Progenitor cell of endocrine pancreas (in vitro differentiated cells): ENCODE results near the gene ACACB. TPM values are rescaled to one million over a fixed set of nuclear protein-coding genes. Genes with fewer than 3 reads are reported as not detected.

Source experiments
- DNase-seq: peaks from one replicate; pipeline ENCODE4 v3.0.0; 2021; ENCODE audit warnings: low spot score; ENCODE audit not compliant: unreplicated experiment
- H3K27ac Mint-ChIP-seq: 2 replicates; pipeline ENCODE4 v1.8.0; 2021; ENCODE audit warnings: mild to moderate bottlenecking, moderate library complexity, mixed read lengths
- H3K27me3 Mint-ChIP-seq: 2 replicates; pipeline ENCODE4 v1.8.0; 2021; ENCODE audit warnings: mixed read lengths
- H3K36me3 Mint-ChIP-seq: 2 replicates; pipeline ENCODE4 v1.8.0; 2022; ENCODE audit warnings: mixed read lengths; ENCODE audit not compliant: insufficient read depth
- H3K4me1 Mint-ChIP-seq: 2 replicates; pipeline ENCODE4 v1.8.0; 2021; ENCODE audit warnings: low read depth, mixed read lengths
- H3K4me3 Mint-ChIP-seq: 2 replicates; pipeline ENCODE4 v1.8.0; 2021; ENCODE audit warnings: low read depth, mild to moderate bottlenecking, moderate library complexity, mixed read lengths
- H3K9me3 Mint-ChIP-seq: 2 replicates; pipeline ENCODE4 v1.8.0; 2021; ENCODE audit warnings: low read depth, mixed read lengths
- total RNA-seq: library from RNA; stranded (reverse); gene quantifications from 2 replicates; pipeline ENCODE4 v1.2.1, GENCODE V29; 2021
- TF ChIP-seq, protein P1 (sequence below): fragments of 200-600 bp; sonication (generic); IDR thresholded peaks from one replicate; pipeline ENCODE4 v1.5.0; 2021; ENCODE audit warnings: antibody characterized with exemption, mild to moderate bottlenecking; ENCODE audit not compliant: unreplicated experiment

Gene ACACB
- total RNA-seq, 1 donor from 2014 or later, result 47.3 TPM

DNA sequence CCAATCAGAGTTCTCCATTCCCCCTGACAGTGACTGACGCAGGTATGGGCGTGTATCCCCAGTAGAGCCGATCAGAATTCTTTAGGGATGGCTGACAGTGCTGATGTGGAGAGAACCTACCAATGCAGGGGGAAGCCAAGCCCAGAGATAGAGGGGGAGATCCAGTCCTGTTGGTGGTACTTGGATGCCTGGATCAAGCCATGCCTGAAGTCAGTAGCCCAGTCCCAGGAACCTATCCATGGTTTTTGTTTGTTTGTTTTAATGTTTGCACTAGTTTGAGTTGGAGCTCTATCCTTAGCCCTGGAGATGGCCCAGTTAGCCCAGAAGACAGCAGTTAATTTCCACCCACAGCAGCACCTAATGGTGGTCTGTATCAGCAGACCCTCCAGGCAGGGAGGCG lies 152.5 kb downstream of the ACACB start:
- H3K27ac Mint-ChIP-seq, result no peak overlapping the region
- no peak for DNase-seq
- no peak overlapping the region for H3K4me3 Mint-ChIP-seq
- H3K27me3 Mint-ChIP-seq, result peaks cover 10% of the 10 kb centered on the region
- peaks cover 19% of the 10 kb centered on the region for H3K36me3 Mint-ChIP-seq
- peaks cover 2% of the 10 kb centered on the region for H3K4me1 Mint-ChIP-seq
- peaks cover 5% of the 10 kb centered on the region for H3K9me3 Mint-ChIP-seq
- TF ChIP-seq, protein P1, sequence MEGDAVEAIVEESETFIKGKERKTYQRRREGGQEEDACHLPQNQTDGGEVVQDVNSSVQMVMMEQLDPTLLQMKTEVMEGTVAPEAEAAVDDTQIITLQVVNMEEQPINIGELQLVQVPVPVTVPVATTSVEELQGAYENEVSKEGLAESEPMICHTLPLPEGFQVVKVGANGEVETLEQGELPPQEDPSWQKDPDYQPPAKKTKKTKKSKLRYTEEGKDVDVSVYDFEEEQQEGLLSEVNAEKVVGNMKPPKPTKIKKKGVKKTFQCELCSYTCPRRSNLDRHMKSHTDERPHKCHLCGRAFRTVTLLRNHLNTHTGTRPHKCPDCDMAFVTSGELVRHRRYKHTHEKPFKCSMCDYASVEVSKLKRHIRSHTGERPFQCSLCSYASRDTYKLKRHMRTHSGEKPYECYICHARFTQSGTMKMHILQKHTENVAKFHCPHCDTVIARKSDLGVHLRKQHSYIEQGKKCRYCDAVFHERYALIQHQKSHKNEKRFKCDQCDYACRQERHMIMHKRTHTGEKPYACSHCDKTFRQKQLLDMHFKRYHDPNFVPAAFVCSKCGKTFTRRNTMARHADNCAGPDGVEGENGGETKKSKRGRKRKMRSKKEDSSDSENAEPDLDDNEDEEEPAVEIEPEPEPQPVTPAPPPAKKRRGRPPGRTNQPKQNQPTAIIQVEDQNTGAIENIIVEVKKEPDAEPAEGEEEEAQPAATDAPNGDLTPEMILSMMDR, result no peak

DNA sequence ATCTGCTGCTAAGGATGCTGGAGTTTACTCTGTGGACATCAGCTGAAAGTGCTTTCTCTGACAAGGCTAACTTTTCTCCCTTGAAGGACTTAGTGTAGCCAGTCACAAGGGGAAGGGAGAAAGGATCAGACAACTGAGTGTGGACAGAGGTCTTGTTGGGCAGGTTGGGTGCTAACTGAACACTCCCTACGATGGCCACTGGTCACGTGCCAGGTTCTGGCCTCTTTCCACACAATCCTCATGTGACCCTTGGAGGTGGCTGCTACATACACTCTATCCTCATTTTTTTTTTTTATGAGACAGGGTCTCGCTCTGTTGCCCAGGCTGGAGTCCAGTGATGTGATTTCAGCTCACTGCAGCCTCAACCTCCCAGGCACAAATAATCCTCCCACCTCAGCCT lies 153.0 kb downstream of the ACACB start:
- TF ChIP-seq, protein P1, result no peak
- Mint-ChIP-seq H3K27me3 (peaks cover 10% of the 10 kb centered on the region), H3K36me3 (peaks cover 14% of the 10 kb centered on the region), H3K27ac (no peak overlapping the region), H3K9me3 (peaks cover 5% of the 10 kb centered on the region), H3K4me3 (no peak overlapping the region), H3K4me1 (peaks cover 2% of the 10 kb centered on the region)
- no peak for DNase-seq

DNA sequence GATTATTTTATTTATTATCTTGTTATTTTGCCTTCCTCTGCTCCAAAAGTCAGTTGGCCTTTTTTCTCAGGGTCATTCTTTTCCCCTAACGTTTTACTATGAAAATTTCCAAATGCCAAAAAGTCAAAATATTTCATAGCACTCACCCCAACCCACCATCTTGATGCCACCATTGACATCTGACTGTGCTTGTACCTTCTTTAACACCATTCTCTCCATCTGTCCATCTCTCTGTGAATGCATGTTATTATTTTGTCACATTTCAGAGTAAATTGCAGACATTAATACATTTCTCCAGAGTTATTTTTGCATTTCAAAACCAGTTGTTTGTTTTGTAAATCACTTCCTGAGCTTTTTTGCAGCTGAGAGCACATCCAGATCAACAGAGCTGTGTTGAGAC lies 154.1 kb downstream of the ACACB start:
- DNase-seq, result no peak
- peaks cover 5% of the 10 kb centered on the region for H3K9me3 Mint-ChIP-seq
- TF ChIP-seq, protein P1, result no peak
- H3K4me1 Mint-ChIP-seq, result peaks cover 2% of the 10 kb centered on the region
- H3K4me3 Mint-ChIP-seq, result no peak overlapping the region
- H3K27ac Mint-ChIP-seq, result no peak overlapping the region
- H3K36me3 Mint-ChIP-seq, result peaks cover 14% of the 10 kb centered on the region
- peaks cover 12% of the 10 kb centered on the region for H3K27me3 Mint-ChIP-seq

DNA sequence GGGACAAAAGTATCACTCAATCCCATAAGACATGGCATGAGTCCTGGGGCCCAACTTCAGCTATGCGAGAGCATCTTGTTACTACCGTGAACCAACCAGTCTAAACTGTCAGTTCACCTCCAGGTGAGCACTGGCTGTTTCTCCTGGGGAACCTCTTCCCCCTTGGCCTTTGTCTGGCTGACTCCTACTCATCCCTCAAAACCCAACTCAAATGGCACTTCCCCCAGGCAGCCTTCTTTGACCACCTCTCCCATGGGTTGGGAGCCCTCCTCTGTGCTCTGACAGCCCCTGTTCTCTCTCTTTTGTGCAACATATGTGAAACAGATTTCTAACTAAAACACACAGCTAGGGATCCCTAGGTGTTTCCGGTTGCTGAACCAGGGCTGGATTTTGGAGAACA lies 155.0 kb downstream of the ACACB start:
- Mint-ChIP-seq H3K27me3 (peaks cover 12% of the 10 kb centered on the region), H3K4me3 (no peak overlapping the region), H3K4me1 (peaks cover 2% of the 10 kb centered on the region), H3K36me3 (peaks cover 14% of the 10 kb centered on the region), H3K27ac (no peak overlapping the region), H3K9me3 (peaks cover 5% of the 10 kb centered on the region)
- no peak for DNase-seq
- TF ChIP-seq, protein P1, result no peak

DNA sequence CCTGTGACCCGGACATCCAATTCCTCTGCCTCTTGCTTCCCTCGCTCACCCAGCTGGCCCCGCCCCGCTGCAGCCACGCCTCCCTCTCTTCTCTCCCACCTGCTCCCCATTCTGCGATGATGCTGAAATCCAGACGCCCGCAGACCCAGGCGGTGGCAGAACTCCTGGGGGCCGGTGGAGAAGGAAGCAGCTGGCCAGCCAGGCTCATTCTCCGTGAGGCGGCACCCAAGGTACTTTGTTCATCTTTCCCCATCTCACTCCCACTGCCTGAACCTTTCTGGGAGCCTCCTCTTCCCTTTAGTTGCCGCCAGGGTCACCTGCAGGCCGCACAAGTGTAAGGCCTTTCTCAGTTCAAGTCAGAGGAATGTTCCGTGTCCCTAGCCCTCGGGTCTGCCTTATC lies 157.0 kb downstream of the ACACB start:
- TF ChIP-seq, protein P1, result no peak
- peaks cover 4% of the 10 kb centered on the region for H3K4me1 Mint-ChIP-seq
- no peak overlapping the region for H3K27ac Mint-ChIP-seq
- peaks cover 12% of the 10 kb centered on the region for H3K27me3 Mint-ChIP-seq
- no peak for DNase-seq
- peaks cover 5% of the 10 kb centered on the region for H3K9me3 Mint-ChIP-seq
- H3K4me3 Mint-ChIP-seq, result no peak overlapping the region
- H3K36me3 Mint-ChIP-seq, result peaks cover 11% of the 10 kb centered on the region
